Right cardiac atrium (tissue), 5 donors: Measurements from ENCODE around the gene APMAP. TPM values are rescaled to one million over a fixed set of nuclear protein-coding genes. Genes with fewer than 3 reads are reported as not detected.

Source experiments
- ATAC-seq, 2 donors: fragments of 200-7000 bp; cut with Tn5 transposase; one replicate each; pipeline versions ENCODE4 v1.8.0 to v1.9.1; 2020; ENCODE audit warnings: moderate library complexity in 2 of 2, mild to moderate bottlenecking in 1 of 2
- DNase-seq, 3 donors: peaks; one replicate each; pipeline ENCODE4 v3.0.0-alpha.2; 2020
- H3K27ac ChIP-seq: one replicate; pipeline ENCODE4 v1.5.1; 2013; ENCODE audit warnings: mild to moderate bottlenecking, low read length, control low read depth, moderate library complexity
- H3K27me3 ChIP-seq: one replicate; pipeline ENCODE4 v1.6.1; 2013; ENCODE audit not compliant: control insufficient read depth, insufficient read depth
- H3K4me1 ChIP-seq: one replicate; pipeline ENCODE4 v1.6.1; 2013; ENCODE audit warnings: low read length; ENCODE audit not compliant: control insufficient read depth, insufficient read depth
- H3K4me3 ChIP-seq: one replicate; pipeline ENCODE4 v1.5.1; 2013; ENCODE audit warnings: low read length, control low read depth
- H3K9me3 ChIP-seq: one replicate; pipeline ENCODE4 v1.6.1; 2013; ENCODE audit warnings: low read length; ENCODE audit not compliant: control insufficient read depth
- WGBS: extraction: QIAGEN DNeasy Blood & Tissue Kit; methylation state at CpG from one replicate; pipeline ENCODE4 v1.1.7; 2013; 5-methylcytosine and 5-hydroxymethylcytosine counted together
- intact Hi-C, 4 donors: fragments of 100-400 bp; cut with DNase I; formaldehyde crosslinking; loops; one replicate each; pipeline versions ENCODE4 v1.11.0 to v1.14.0; 2022 to 2023
- long read RNA-seq, 4 donors: library from polyadenylated mRNA; unstranded; transcript quantifications; one replicate each; pipeline ENCODE4 v2.0.0, GENCODE V29; 2020 to 2021
- polyA plus RNA-seq: library from polyadenylated mRNA; stranded (reverse); fragments of 200-250 nt; gene quantifications from one replicate; pipeline ENCODE4 v1.2.3, GENCODE V29; 2013
- total RNA-seq, 4 donors: library from RNA; stranded (reverse); fragmentation: NEBNext Ultra II Directional; extraction: Animal tissue kit (Norgen Biotek cat#: 25700); gene quantifications; one replicate each; pipeline ENCODE4 v1.2.1, GENCODE V29; 2021
- donor health status: healthy with polysubstance abuse.
- donor health status: DM: no; HTN: yes; CAD: no.
- donor health status: DM: no; HTN: no; CAD: no.
- donor health status: DM: no; HTN: yes; CAD: no; lungs with severe emphysema.
- donor health status: DM: yes; HTN: yes; CAD: no.

APMAP gene
- total RNA-seq (10 to 100 TPM; 32.8 to 35.1 (median 34.8) TPM), polyA plus RNA-seq (28.0 TPM)
- long read RNA-seq, donor 1, transcript APMAP-201 (9 exons, 2,430 nt) = major isoform, 108 of 148 reads
- long read RNA-seq, donor 1, partial matches to known transcripts = 8 of 148 reads
- long read RNA-seq, donor 1, other reads (novel, unspliced or antisense) = 32 of 148 reads
- long read RNA-seq, donor 2, transcript APMAP-201 (9 exons, 2,430 nt) = major isoform, 33 of 45 reads
- long read RNA-seq, donor 2, partial matches to known transcripts = 7 of 45 reads
- long read RNA-seq, donor 2, other reads (novel, unspliced or antisense) = 5 of 45 reads
- long read RNA-seq, donor 3, transcript APMAP-201 (9 exons, 2,430 nt) = major isoform, 198 of 279 reads
- long read RNA-seq, donor 3, partial matches to known transcripts = 19 of 279 reads
- long read RNA-seq, donor 3, other reads (novel, unspliced or antisense) = 62 of 279 reads
- long read RNA-seq, donor 4, transcript APMAP-201 (9 exons, 2,430 nt) = major isoform, 37 of 54 reads
- long read RNA-seq, donor 4, partial matches to known transcripts = 6 of 54 reads
- long read RNA-seq, donor 4, other reads (novel, unspliced or antisense) = 11 of 54 reads

- WGBS = under 1% methylated on average over 69 of the region's 69 CpGs
- intact Hi-C loops = loop anchor here in 3 of 4 donors (5.0 to 10.0 kb wide), 3 partner anchors 202 to 415 kb away; partner anchors contain the start of genes GINS1 (in 2 of the 3) and ENTPD6 (in 1 of the 3)
- Histone ChIP-seq H3K9me3 (no peaks in the 10 kb centered on the region), H3K27ac (peak within 1 kb of the TSS; percentile 98), H3K4me3 (peak within 1 kb of the TSS; percentile 76), H3K4me1 (no peaks in the 10 kb centered on the region), H3K27me3 (no peaks in the 10 kb centered on the region)
- ATAC-seq (peak; percentile 97 to 98), DNase-seq (peak; percentile 97 to 99 (median 98))
Measured at GRCh38 chr20:24992487-24993205, at the start of gene APMAP. Gene APMAP (minus strand): TSS chr20:24992751. CDS start chr20:24992688, 63 bp downstream.

GRCh38 chr20:25041813-25042530, 49.4 kb upstream of the APMAP start:
- H3K4me1 ChIP-seq = peaks cover 56% of the 10 kb centered on the region
- 82% methylated on average over 21 of the region's 21 CpGs for WGBS
- no peaks in the 10 kb centered on the region for H3K9me3 ChIP-seq
- DNase-seq (peak in 1 of 3 donors; percentile 33), ATAC-seq (no peak)
- peak overlapping the region; percentile 78 for H3K27ac ChIP-seq
- H3K27me3 ChIP-seq = no peaks in the 10 kb centered on the region
- intact Hi-C loops = no loop called here
- H3K4me3 ChIP-seq = no peak overlapping the region

GRCh38 chr20:25040438-25040831, 47.9 kb upstream of the APMAP start:
- Histone ChIP-seq H3K4me3 (no peak overlapping the region), H3K9me3 (no peaks in the 10 kb centered on the region), H3K4me1 (peaks cover 57% of the 10 kb centered on the region), H3K27me3 (no peaks in the 10 kb centered on the region), H3K27ac (peak overlapping the region; percentile 99)
- peak in 2 of 3 donors; percentile 34 to 70 for DNase-seq
- peak; percentile 21 to 24 for ATAC-seq
- 14% methylated on average over 6 of the region's 6 CpGs for WGBS
- intact Hi-C loops = no loop called here

- no peaks in the 10 kb centered on the region for H3K9me3 ChIP-seq
- H3K4me1 ChIP-seq = peaks cover 57% of the 10 kb centered on the region
- intact Hi-C loops = no loop called here
- ATAC-seq (peak; percentile 79 to 84), DNase-seq (peak; percentile 81 to 93 (median 91))
- peak overlapping the region; percentile 99 for H3K27ac ChIP-seq
- no peak overlapping the region for H3K4me3 ChIP-seq
- H3K27me3 ChIP-seq = no peaks in the 10 kb centered on the region
- 16% methylated on average over 9 of the region's 9 CpGs for WGBS
Measured at GRCh38 chr20:25039697-25040437, 47.3 kb upstream of the APMAP start.

GRCh38 chr20:25038591-25039015, 46.1 kb upstream of the APMAP start:
- 86% methylated on average over 6 of the region's 6 CpGs for WGBS
- Histone ChIP-seq H3K27ac (peak overlapping the region; percentile 99), H3K9me3 (no peaks in the 10 kb centered on the region), H3K4me1 (peaks cover 62% of the 10 kb centered on the region), H3K27me3 (no peaks in the 10 kb centered on the region), H3K4me3 (no peak overlapping the region)
- DNase-seq (peak in 1 of 3 donors; percentile 50), ATAC-seq (no peak)
- intact Hi-C loops = no loop called here

GRCh38 chr20:25038103-25038410, 45.5 kb upstream of the APMAP start:
- 70% methylated on average over 3 of the region's 3 CpGs for whole genome bisulfite sequencing
- intact Hi-C loops = no loop called here
- ATAC-seq = no peak
- H3K27ac ChIP-seq = peak overlapping the region; percentile 63
- H3K4me1 ChIP-seq = peaks cover 60% of the 10 kb centered on the region
- no peaks in the 10 kb centered on the region for H3K9me3 ChIP-seq
- DNase-seq = no peak
- H3K27me3 ChIP-seq = no peaks in the 10 kb centered on the region
- H3K4me3 ChIP-seq = no peak overlapping the region

- Histone ChIP-seq H3K4me1 (peaks cover 54% of the 10 kb centered on the region), H3K27me3 (no peaks in the 10 kb centered on the region), H3K9me3 (no peaks in the 10 kb centered on the region), H3K4me3 (no peak overlapping the region), H3K27ac (peak overlapping the region; percentile 63)
- ATAC-seq (no peak), DNase-seq (no peak)
- 70% methylated on average over 15 of the region's 15 CpGs for WGBS
- intact Hi-C loops = no loop called here
Measured at GRCh38 chr20:25037288-25038102, 44.9 kb upstream of the APMAP start.

GRCh38 chr20:25036331-25036936, 43.9 kb upstream of the APMAP start:
- Histone ChIP-seq H3K4me1 (peaks cover 51% of the 10 kb centered on the region), H3K27ac (peak overlapping the region; percentile 13), H3K9me3 (no peaks in the 10 kb centered on the region), H3K4me3 (no peak overlapping the region), H3K27me3 (no peaks in the 10 kb centered on the region)
- intact Hi-C loops = no loop called here
- no peak for ATAC-seq
- DNase-seq = peak in 1 of 3 donors; percentile 16
- 20% methylated on average over 7 of the region's 7 CpGs for WGBS

GRCh38 chr20:25035921-25036320, 43.4 kb upstream of the APMAP start:
- 29% methylated on average over 4 of the region's 4 CpGs for WGBS
- Histone ChIP-seq H3K27me3 (no peaks in the 10 kb centered on the region), H3K4me1 (peaks cover 48% of the 10 kb centered on the region), H3K27ac (peak overlapping the region; percentile 13), H3K4me3 (no peak overlapping the region), H3K9me3 (no peaks in the 10 kb centered on the region)
- DNase-seq = no peak
- intact Hi-C loops = no loop called here
- no peak for ATAC-seq
